ENCODE results near the gene KDM5B.
"Not testable (repeated sequence)": the region's sequence is repeated elsewhere in the genome, so short reads cannot be mapped to it uniquely, and the experiment has no call there.

The KDM5B gene

GRCh38 chr1:202807926-202808757 lies at the start of gene KDM5B:
KDM5B (minus strand) TSS chr1:202808421; CDS start chr1:202808305, 116 bp downstream.
- DNase-seq (ENCODE audit: low read depth in 2 of 2) = peak; percentile 42 to 51

GRCh38 chr1:202857136-202857610 lies 49.0 kb upstream of the KDM5B start:
- DNase-seq (ENCODE audit: low read depth in 2 of 2) = no peak

GRCh38 chr1:202856014-202856413 lies 47.8 kb upstream of the KDM5B start:
- DNase-seq (ENCODE audit: low read depth in 2 of 2) = no peak

GRCh38 chr1:202854787-202855186 lies 46.6 kb upstream of the KDM5B start:
- DNase-seq (ENCODE audit: low read depth in 2 of 2) = no peak

GRCh38 chr1:202852163-202852904 lies 44.1 kb upstream of the KDM5B start:
- DNase-seq (ENCODE audit: low read depth in 2 of 2) = peak in 1 of 2 experiments; percentile 28

GRCh38 chr1:202850593-202851362 lies 42.6 kb upstream of the KDM5B start:
- no peak for DNase-seq (ENCODE audit: low read depth in 2 of 2)

- no peak for DNase-seq (ENCODE audit: low read depth in 2 of 2)
Measured at GRCh38 chr1:202848191-202848542, 39.9 kb upstream of the KDM5B start.

GRCh38 chr1:202844935-202845334 lies 36.7 kb upstream of the KDM5B start:
- DNase-seq (ENCODE audit: low read depth in 2 of 2) = no peak

GRCh38 chr1:202844259-202844658 lies 36.0 kb upstream of the KDM5B start:
- no peak for DNase-seq (ENCODE audit: low read depth in 2 of 2)

- no peak for DNase-seq (ENCODE audit: low read depth in 2 of 2)
Measured at GRCh38 chr1:202843081-202843480, 34.9 kb upstream of the KDM5B start.

- no peak for DNase-seq (ENCODE audit: low read depth in 2 of 2)
Measured at GRCh38 chr1:202837746-202838262, 29.6 kb upstream of the KDM5B start.

GRCh38 chr1:202836623-202837403 lies 28.6 kb upstream of the KDM5B start:
- DNase-seq (ENCODE audit: low read depth in 2 of 2) = no peak

- no peak for DNase-seq (ENCODE audit: low read depth in 2 of 2)
Measured at GRCh38 chr1:202835548-202836072, 27.4 kb upstream of the KDM5B start.

- no peak for DNase-seq (ENCODE audit: low read depth in 2 of 2)
Measured at GRCh38 chr1:202834771-202835547, 26.7 kb upstream of the KDM5B start.

GRCh38 chr1:202831906-202832305 lies 23.7 kb upstream of the KDM5B start:
- DNase-seq (ENCODE audit: low read depth in 2 of 2) = no peak

- not testable (repeated sequence) for DNase-seq (ENCODE audit: low read depth in 2 of 2)
Measured at GRCh38 chr1:202829223-202829622, 21.0 kb upstream of the KDM5B start.

- no peak for DNase-seq (ENCODE audit: low read depth in 2 of 2)
Measured at GRCh38 chr1:202825748-202826147, 17.5 kb upstream of the KDM5B start.

GRCh38 chr1:202821467-202821866 lies 13.2 kb upstream of the KDM5B start:
- no peak for DNase-seq (ENCODE audit: low read depth in 2 of 2)

GRCh38 chr1:202818819-202819218 lies 10.6 kb upstream of the KDM5B start:
- DNase-seq (ENCODE audit: low read depth in 2 of 2) = no peak

GRCh38 chr1:202815120-202815519 lies 6.9 kb upstream of the KDM5B start:
- DNase-seq (ENCODE audit: low read depth in 2 of 2) = no peak
